ENCODE results near the gene GOLGA8O. TPM values are rescaled to one million over a fixed set of nuclear protein-coding genes. Genes with fewer than 3 reads are reported as not detected.
"Not testable (repeated sequence)": the region's sequence is repeated elsewhere in the genome, so short reads cannot be mapped to it uniquely, and the experiment has no call there.

The GOLGA8O gene
- total RNA-seq, 1 donor from 2014 or later: 2.8 TPM

DNA sequence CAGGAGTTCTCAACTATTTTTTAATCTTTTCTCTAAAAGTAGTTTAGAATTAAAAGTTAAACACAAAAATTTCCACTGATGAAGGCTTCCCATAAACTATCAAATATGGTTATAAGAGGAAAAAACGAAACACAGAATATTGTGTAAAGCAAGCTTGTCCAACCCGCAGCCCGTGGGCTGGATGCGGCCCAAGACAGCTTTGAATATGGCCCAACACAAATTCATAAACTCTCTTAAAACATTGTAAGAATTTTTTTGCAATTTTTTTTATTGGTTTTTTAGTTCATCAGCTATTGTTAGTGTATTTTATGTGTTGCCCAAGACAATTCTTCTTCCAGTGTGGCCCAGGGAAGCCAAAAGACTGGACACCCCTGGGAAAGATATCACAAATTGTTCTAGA lies 28.9 kb downstream of the GOLGA8O start:
- not testable (repeated sequence) for H3K4me3 Mint-ChIP-seq (ENCODE audit: unreplicated experiment); DNase-seq (ENCODE audit: low spot score)
- peak overlapping the region; percentile 8 for H3K27ac Mint-ChIP-seq (ENCODE audit: unreplicated experiment)

GRCh38 chr15:32407903-32408302 lies 47.5 kb downstream of the GOLGA8O start:
- TF ChIP-seq, protein P1, sequence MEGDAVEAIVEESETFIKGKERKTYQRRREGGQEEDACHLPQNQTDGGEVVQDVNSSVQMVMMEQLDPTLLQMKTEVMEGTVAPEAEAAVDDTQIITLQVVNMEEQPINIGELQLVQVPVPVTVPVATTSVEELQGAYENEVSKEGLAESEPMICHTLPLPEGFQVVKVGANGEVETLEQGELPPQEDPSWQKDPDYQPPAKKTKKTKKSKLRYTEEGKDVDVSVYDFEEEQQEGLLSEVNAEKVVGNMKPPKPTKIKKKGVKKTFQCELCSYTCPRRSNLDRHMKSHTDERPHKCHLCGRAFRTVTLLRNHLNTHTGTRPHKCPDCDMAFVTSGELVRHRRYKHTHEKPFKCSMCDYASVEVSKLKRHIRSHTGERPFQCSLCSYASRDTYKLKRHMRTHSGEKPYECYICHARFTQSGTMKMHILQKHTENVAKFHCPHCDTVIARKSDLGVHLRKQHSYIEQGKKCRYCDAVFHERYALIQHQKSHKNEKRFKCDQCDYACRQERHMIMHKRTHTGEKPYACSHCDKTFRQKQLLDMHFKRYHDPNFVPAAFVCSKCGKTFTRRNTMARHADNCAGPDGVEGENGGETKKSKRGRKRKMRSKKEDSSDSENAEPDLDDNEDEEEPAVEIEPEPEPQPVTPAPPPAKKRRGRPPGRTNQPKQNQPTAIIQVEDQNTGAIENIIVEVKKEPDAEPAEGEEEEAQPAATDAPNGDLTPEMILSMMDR (IDR thresholded peaks at IDR 0.05): peak; percentile 72
- H3K27me3 Mint-ChIP-seq (ENCODE audit: low read depth); H3K4me3 Mint-ChIP-seq (ENCODE audit: unreplicated experiment); H3K36me3 Mint-ChIP-seq (ENCODE audit: low read depth); H3K9me3 Mint-ChIP-seq (ENCODE audit: low read depth); DNase-seq (ENCODE audit: low spot score); H3K4me1 Mint-ChIP-seq (ENCODE audit: low read depth); H3K27ac Mint-ChIP-seq (ENCODE audit: unreplicated experiment): not testable (repeated sequence)

More for the DNA sequence above, 28.9 kb downstream of the GOLGA8O start:
- not testable (repeated sequence) for H3K36me3 Mint-ChIP-seq (ENCODE audit: low read depth); H3K27me3 Mint-ChIP-seq (ENCODE audit: low read depth); H3K9me3 Mint-ChIP-seq (ENCODE audit: low read depth); H3K4me1 Mint-ChIP-seq (ENCODE audit: low read depth)

DNA sequence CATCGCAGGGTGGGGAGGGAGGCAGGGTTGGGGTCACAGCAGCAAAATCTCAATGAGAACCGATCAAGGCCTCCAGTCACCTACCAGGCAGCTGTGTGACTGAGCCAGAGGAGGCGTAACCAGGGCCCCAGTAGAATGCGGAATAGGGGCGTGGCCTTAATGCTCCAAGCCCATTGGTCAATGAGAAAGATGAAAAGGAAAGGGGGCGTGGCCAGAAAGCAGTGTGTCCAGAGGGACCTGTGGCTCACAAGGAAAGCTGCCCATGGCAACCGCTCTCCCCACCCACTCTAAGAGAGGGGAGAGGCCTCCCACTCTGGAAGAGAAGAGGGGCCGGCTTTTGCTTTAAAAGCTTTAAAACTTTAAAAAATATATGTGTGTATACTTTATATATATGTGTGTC lies 52.2 kb downstream of the GOLGA8O start, which contains the start of gene GOLGA8K:
Gene GOLGA8K (minus strand): TSS at position 101 of the 400 bp plus-strand sequence. CDS start 98 bp downstream, at position 3.
- H3K4me3 Mint-ChIP-seq (ENCODE audit: unreplicated experiment); H3K36me3 Mint-ChIP-seq (ENCODE audit: low read depth); DNase-seq (ENCODE audit: low spot score); H3K27me3 Mint-ChIP-seq (ENCODE audit: low read depth); H3K9me3 Mint-ChIP-seq (ENCODE audit: low read depth); H3K4me1 Mint-ChIP-seq (ENCODE audit: low read depth); H3K27ac Mint-ChIP-seq (ENCODE audit: unreplicated experiment): not testable (repeated sequence)

DNA sequence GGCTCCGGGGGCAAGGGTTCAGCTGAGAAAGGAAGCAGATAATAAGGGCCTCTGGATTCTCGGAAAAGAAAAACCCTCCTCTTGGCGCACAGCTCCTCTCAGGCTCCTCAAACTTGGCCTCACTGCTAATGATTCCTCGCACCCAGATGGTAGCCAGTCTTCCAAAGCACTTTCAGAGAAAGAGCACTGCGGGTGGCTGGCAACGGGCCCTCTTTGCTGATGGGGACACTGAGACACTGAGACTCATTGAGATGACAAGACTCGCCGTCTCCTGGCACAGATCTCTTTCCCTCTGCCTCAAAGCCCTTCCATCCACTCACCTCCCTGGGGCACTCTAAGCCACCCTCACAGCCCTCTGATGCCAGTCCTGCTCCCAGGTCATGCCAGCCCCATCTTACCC lies 58.9 kb downstream of the GOLGA8O start:
- not testable (repeated sequence) for H3K4me1 Mint-ChIP-seq (ENCODE audit: low read depth); H3K9me3 Mint-ChIP-seq (ENCODE audit: low read depth); H3K27ac Mint-ChIP-seq (ENCODE audit: unreplicated experiment); H3K27me3 Mint-ChIP-seq (ENCODE audit: low read depth); H3K36me3 Mint-ChIP-seq (ENCODE audit: low read depth); H3K4me3 Mint-ChIP-seq (ENCODE audit: unreplicated experiment)
- DNase-seq (ENCODE audit: low spot score): peak; percentile 58

Other genes with a start within 250 kb of the GOLGA8O start
- gene GOLGA8K, start 52.3 kb downstream of the GOLGA8O start, total RNA-seq: 1.3 to 2.0 TPM (median 1.7 TPM) in 3 replicates
- 6.8 to 17.8 TPM (median 7.8 TPM) in 3 replicates for gene GOLGA8N, start 137.8 kb upstream of the GOLGA8O start, total RNA-seq
- gene ARHGAP11A, start 159.9 kb upstream of the GOLGA8O start, total RNA-seq: 14.5 to 16.3 TPM (median 14.7 TPM) in 3 replicates
- 1.3 to 2.6 TPM (median 2.5 TPM) in 3 replicates for gene SCG5, start 186.1 kb upstream of the GOLGA8O start, total RNA-seq